22Rv1 (cell line): Measurements from ENCODE around the gene ATXN10.

Experiments
- ZFX ChIP-seq: fragments of 450-650 bp; IDR thresholded peaks from 2 replicates; pipeline ENCODE4 v1.6.1; 2017; ENCODE audit warnings: antibody characterized with exemption, borderline replicate concordance
- TF ChIP-seq, protein P1 (sequence below): fragments of 450-650 bp; IDR thresholded peaks from 2 replicates; pipeline ENCODE4 v1.5.1; 2017; ENCODE audit warnings: mild to moderate bottlenecking

DNA sequence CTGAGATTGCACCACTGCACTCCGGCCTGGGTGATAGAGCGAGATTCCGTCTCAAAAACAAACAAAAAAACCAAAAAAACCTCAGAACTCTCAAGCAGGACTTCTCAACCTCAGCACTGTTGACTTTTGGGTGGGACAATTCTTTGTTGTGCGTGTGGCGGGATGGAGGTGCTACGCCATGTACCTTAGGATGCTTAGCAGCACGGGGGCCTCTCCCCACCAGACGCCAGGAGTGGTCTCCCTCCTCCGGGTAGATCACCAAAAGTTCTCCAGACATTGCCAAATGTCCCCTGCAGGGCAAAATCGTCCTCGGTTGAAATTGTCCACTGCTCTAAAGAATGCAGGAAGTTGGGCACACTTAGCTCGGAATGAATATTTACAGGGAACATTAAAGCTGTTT is 26.9 kb upstream of the ATXN10 start:
- TF ChIP-seq, protein P1, sequence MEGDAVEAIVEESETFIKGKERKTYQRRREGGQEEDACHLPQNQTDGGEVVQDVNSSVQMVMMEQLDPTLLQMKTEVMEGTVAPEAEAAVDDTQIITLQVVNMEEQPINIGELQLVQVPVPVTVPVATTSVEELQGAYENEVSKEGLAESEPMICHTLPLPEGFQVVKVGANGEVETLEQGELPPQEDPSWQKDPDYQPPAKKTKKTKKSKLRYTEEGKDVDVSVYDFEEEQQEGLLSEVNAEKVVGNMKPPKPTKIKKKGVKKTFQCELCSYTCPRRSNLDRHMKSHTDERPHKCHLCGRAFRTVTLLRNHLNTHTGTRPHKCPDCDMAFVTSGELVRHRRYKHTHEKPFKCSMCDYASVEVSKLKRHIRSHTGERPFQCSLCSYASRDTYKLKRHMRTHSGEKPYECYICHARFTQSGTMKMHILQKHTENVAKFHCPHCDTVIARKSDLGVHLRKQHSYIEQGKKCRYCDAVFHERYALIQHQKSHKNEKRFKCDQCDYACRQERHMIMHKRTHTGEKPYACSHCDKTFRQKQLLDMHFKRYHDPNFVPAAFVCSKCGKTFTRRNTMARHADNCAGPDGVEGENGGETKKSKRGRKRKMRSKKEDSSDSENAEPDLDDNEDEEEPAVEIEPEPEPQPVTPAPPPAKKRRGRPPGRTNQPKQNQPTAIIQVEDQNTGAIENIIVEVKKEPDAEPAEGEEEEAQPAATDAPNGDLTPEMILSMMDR, result no peak
- no peak for TF ChIP-seq ZFX
